HG03280 (cell line): ENCODE data around the gene UBE2G2.

Experiments
- ATAC-seq: cut with Tn5 transposase; IDR thresholded peaks from one replicate; pipeline ENCODE4 v1.9.1; 2021; ENCODE audit warnings: mild to moderate bottlenecking, moderate library complexity; ENCODE audit not compliant: unreplicated experiment

Gene UBE2G2, protein sequence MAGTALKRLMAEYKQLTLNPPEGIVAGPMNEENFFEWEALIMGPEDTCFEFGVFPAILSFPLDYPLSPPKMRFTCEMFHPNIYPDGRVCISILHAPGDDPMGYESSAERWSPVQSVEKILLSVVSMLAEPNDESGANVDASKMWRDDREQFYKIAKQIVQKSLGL

DNA sequence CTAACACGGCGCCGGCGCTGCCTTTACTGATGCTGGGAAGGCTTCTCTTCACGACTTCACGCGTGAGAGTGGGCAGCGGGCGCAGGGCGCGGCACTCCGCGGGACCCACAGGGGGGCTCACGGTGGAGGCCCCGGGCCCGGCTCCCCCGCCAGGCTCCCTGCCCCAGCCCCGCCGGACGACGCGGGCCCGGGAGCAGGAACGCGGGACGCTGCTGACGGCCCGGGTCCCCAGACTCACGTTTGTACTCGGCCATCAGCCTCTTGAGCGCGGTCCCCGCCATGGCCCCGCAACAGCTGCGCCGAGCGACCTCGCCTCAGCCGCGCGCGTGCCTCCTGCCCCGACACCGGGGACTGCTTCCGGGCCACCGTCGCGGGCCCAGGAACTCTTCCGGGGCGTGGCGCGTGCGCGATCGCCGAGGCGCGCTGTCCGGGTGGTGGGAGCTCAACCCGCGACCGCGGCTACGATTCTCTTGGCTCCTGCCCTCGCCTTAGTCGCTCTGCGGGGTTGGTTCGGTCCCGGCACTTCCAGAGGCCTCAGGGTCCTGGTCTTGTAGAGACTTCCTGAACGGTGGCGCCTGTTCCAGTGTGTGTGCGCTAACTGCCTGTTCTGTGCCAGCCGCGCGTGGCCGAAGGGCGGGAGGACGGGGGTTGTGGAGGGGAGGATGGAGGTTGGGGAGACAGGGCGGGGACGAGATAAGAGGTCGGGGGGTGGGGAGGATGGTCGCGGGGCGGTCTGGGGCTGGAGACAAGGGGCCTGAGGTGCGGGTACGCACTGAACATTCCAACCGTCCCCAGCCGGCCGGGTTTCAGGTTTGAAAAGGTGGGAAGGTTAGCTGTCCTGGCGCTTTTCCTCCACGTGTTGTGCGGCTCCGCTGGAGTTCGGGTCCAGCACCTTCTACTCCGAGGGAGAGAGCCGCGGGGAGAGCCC, at the start of gene UBE2G2:
UBE2G2 (minus strand) TSS at position 353 of the 928 bp plus-strand sequence; CDS start at position 281, 72 bp downstream.
- ATAC-seq: peak; percentile 81

DNA sequence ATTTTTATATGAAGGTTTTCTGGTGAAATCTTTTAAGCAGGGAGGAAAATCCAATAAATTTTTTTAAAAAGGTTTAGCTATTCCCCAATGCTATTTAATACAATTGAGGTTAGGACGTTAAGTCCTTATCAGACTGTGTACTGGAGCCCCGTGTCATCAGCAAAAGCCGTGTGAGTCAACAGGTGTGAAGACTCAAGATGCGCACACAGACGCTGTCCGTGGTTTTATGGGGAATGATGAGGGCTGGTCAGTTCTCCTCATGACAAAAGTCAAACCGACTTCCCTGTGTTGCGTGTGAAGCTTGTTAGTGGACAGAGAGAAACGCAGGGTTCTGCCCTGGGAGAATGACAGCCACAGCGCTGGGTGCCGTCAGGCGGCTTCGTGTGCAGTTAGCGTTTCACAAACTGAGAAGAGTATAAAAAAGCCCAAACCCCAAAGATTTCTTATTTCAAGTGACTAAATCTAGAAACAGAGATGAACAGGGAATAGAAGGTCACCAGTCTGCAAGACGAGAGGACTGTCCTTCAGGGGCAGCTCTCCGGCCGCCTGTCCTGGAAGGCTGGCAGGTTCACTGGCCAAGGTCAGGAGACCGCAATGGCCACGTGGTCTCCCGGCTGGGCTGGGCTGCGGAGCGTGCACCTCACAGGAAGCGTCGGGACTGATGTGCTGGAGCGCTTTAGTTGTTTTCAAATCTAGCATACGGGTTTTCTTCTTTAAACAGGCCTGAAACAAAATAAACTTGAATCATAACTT, 49.5 kb upstream of the UBE2G2 start:
- no peak for ATAC-seq

DNA sequence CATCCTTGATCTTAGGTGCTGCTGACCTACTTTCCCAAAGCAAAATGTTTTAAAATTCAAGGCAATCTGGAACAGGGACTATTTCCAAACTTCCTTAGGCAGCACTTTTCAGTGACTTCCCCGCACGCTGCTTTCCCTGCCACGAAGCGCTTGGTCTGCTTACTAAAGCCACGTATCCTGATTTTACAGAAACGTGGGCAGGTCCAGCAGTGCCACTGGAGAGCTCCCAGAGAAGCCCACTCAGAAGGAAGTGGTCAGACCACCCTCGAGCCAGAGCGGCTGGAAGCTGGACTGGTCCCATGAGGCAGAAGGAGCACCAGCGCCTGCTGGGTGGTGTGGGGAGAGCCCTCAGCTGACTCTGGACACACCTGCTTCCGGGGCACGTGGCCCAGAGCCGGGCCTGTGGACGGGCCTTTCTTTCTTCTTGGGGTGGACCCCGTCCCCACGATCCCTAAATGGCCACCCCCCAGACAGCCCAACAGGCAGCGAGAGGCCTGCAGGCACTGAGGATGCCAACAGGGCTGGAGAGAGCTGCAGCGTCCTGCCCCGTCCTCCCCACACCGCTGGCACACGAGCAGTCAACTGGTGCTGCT, 48.7 kb upstream of the UBE2G2 start:
- no peak for ATAC-seq

DNA sequence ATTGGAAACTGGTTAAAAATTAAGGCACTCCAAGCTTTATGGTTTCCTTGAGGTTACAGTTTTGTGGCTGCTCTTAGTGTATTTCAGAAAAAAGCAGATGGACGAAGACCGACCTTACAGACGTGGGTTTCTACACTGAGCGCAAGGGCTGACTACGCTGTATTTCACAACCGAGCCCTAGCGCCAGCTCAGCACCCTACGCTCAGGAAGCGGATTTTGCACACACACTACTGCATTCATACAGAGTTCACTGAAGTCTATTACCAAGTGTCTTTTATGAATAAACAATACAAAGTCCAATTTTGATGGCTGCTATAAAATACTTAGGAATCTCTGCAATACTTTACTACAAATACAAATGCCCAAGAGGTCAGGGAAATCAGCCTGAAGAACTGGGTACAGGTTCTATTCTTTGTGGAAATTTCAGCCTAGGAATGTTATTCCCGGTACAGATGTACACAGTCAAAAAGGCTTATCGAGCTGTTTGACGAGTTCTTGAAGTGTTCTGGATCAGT, 48.1 kb upstream of the UBE2G2 start:
- no peak for ATAC-seq

DNA sequence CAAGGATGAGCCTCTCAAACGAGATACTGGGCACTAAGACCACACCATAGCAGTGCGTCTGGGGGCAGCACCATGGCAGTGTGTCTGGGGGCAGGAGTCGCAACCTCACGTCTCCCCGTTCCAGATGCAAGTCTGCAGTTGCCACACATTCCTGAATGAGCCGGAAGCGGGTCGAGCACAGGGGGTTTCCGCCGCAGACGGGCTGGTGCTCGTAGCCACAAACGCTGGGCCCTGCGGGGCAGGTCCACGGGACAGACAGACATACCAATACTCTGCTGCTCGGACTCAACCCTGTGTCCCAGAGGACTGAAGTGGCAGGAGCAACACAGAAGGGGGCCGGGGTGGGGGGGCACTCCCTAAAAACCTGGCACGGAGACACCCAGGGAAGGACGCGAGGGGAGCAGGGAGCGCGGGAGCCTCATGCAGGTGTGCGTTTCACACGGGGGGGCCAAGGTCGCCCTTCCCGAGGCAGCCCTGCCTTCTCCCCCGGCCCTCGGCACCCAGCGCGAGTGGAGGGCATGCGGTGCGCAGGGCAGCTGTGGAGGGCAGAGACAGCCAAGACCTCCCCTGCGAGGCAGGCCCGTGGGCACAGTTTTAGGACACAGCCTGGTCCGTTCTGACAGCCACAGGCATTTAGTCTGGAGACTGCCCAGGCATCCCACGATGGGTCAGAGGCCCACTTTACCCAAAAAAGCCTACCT, 47.4 kb upstream of the UBE2G2 start:
- no peak for ATAC-seq

DNA sequence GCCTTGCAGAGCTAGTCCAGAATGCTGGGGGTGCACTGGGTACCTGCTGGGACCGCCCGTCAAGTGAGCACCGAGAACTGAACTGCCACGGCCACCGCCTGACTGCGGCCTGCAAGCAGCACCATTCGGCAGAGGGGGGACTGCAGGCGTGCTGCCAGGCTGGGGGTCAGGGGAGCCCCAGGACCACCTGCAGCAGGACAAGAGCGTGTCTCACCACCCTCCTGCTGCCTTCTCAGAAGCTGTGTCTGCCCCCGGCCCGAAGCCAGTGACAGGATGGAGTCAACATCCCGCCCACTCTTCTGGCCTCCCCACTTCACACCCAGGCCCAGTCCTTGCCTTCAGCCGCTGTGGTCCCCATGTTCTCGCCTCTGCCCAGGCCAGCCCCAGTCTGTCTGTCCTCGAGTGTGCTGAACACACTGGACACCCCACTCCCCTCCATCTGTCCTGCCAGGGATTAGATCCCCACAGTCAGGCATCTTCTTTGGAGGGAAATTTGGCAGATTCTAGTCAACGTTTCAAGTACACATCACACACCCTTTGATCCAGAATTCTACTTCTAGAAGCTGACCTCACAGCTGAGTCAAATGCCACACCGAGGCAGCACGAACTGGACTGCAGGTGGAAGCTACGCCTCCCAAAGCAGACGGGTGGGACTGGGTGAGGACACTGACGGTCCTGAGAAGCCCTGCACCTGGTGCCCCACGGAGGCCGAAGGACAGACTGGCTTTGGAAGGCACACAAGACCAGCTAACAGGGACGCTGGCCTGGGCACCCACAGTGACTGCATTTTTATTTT, 45.8 kb upstream of the UBE2G2 start:
- no peak for ATAC-seq

DNA sequence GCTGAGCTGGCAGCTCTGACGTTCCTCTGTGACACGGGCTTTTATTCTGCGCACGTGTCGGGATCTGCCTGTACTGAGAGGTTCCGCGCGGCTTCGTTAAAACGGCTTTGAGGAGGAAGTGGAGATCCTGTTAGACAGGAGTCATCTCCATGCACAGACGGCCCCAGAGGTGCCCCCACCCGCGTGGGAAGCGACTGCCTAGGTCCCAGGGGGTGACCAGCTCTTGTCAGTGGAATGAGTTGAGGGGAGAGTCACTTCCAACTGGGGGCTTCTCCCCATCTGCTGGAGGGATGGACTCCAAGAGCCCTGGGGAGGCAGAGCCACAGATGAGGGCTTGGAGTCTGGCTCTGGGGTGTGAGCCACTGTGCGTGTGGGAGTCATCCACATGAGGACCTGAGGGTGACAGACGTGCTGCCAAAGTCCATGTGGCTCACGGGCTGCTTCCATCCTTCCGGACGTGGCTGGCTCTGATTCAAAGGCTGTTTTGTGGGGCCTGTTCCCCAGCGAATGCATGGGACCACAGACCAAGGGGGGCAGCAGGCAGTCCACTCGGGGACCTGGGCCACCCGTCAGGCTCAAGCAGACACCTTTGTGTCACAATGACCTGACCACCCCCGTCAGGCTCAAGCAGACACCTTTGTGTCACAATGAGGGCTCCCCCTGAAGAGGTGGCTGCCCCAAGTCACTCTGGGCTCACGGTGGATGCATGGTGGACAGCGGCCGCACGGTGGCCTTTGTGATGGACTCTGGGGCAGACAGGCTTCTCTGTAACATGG, 45.1 kb upstream of the UBE2G2 start:
- no peak for ATAC-seq

DNA sequence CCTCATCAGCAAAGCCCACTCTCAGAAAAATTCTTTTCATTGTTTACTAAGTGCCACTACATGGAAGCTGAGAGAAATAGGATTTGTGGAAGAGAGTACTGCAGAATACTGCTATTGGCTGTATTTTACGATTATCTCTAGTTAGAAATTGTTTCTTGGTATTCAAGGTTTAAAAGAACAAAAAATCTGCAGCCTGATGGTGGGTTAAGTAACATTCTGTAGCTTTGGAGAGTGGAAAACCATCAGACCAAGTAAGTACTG, 44.5 kb upstream of the UBE2G2 start:
- ATAC-seq: no peak

DNA sequence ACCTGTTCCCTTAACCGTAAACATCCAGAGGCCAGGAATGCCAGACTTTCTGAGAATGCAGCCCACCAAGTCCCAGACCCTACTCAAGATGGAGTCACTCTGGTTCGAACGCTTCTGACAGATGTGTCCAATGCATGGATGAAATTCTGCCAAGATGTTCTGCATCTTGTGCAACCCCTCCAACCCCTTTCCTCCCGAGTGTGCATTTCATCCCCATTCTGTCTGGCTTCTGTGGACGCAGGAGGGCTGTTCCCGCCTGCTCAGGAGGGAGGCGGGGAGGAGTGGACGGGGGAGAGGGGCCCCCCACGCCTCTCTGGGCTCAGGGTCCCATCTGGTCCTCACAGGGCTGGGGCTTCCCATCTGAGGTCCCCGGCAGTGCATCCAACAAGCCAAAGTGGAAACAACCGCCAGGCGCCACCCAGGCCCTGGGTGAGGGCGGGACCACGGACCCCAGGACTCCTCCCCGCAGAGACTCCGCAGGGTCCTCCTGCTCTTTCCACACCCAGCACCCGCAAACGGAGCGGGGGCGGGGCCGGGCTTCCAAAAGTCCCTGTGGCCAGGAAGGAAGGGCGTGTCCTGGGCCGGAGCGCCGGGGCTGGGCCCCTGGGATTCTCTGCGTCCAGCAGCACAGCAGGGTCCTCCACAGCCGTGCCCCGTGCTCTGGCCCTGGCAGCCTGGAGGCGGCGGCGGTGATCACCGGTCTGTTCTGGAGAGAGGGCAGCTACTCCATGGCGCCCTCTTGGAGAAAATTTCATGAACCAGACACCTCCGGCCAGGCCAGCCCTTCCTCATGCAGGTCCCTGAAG, 44.0 kb upstream of the UBE2G2 start:
- no peak for ATAC-seq

DNA sequence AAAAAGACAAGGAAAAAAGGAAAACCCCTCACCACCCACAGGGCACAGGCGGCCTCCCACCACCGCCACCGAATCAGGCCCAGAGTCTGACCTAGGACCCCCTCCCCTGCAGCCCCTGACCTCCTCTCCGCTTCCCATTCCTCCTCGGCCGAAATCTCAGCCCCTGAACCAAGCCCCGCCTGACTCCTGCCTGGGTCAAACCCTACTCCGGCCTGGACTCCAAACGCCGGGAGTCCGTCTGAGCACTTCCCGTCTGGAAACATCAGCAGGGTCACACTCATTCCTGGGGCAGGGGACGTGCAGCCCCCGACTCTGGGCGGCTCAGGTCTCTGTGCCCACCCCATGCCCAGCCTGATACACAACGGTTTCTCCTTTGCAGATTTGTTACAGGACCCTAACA, 42.6 kb upstream of the UBE2G2 start:
- ATAC-seq: no peak

DNA sequence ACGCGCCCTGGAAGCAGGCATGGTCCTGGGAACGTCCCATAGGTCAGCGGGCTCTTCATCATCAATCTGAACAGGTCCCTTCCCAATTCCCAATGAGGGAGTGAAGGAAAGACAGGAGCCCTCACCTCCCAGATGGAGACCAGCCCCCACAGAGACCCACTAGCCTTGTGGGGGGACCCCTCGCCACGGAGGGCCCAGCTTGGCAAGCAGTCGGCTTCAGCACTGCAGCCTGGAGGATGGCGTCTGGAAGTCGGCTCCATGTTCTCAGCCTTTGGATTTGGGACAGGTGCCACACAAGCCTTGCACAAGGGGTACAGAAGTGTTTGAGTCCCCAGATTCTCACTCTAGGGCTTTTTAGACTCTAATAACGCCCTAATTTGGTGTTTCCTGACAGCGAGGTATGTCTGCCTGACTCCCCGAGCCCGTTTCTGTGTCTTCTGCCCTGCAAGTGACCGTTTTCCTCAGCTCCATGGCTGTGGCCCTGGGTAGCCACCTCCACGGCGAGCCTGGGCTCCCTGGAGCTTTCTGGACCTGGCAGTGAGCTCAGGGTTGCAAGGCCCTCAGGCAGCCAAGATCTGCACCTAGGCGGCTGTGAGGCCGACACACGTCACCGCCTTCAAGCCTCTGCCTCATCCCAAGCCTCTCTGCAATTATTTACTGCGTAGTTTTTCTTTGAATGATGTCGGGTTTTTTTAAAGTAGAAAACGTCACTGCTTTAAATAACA, 41.3 kb upstream of the UBE2G2 start:
- ATAC-seq: no peak

DNA sequence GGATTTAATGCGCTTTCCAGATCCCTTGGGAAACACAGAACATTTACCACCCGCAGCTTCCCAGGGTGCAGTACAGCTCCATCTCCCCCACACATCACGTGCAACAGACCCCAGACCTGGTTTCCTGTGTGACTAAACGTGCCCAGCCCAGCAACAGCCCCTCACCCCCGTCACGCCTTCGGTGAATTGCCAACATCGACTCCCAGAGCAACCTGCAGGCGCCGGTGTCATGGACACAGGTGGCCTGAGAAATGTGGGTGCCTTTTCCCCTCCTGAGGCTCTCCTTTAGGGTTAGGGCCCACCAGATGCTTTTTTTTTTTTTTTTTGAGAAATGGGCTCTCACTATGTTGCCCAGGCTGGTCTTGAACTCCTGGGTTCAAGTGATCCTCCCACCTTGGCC, 40.5 kb upstream of the UBE2G2 start:
- no peak for ATAC-seq

DNA sequence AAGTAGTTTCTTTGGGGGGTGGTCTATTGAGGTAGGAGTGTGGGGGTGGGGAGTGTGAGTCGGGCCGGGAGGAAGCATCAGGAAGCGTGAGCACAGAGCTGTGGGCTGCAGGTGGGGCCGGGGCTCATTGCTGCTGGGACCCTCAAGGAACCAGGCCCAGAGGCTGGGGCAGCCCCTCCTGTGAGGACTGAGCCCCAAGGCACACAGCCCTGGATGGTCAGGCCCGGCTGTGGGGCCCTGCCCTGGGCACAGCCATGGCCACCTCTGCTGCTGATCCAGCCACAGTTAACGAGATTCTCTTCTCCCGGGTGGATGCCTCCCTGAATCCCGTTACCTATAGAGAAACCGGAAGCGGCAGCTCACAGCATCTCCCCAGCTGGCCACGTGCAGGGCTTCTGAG, 39.2 kb upstream of the UBE2G2 start:
- ATAC-seq: no peak

DNA sequence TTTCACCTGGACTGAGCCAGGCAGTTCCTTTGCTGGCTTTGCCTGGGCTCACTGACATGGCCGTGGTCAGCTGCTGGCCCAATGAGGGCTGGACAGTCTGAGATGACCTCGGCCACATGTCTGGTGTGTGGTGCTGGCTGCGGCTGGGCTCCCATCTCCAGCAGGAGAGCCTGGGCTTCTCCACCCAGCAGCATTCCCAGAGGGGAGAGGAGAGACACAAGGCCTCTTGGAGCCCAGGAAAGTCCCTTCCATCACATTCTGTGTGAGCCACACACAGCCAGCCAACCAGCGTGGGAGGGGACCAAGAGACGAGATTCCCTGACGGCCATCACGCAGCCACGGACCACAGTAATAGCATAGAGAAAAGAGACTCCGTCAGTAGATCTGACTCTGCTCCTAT, 37.3 kb upstream of the UBE2G2 start:
- no peak for ATAC-seq

DNA sequence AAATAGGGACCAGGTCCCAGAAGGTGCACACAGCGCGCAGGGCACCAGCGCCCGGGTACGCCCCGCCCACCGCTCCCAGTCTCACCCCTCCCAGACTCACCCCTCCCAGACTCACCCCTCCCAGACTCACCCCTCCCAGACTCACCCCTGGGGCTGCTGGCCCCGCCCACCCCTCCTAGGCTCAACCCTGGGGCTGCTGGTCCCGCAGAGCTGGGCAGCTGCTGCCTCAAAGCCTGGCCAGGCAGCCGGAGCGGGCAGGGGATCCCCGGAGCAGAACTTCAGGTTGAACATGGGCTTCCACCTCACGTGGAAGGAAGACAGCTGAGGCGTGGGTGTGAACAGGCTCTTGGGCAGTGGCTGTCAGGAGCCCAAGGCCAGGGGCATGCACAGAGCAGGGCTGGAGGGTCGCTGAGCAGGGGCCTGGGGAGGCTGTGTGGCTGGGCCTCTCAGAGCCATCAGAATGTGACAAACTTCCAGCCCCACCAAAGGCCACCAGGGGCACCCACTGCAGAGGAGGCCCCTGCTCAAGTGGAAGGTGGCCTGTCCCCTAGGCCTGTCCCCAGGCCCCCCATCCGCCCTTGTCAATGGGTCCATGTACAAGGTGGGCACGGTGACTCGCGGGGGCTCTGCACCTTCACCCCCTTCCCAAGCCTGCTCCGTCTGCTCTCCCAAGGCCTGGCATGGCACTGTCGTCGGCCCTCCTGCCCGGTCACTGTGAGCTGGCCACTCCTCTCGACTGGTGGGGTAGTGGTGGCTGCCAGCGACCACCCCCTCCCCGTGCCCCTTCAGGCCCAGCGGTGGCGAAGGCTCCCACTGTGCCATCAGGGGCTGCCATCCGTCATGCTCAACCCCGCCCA, 36.6 kb upstream of the UBE2G2 start:
- no peak for ATAC-seq

DNA sequence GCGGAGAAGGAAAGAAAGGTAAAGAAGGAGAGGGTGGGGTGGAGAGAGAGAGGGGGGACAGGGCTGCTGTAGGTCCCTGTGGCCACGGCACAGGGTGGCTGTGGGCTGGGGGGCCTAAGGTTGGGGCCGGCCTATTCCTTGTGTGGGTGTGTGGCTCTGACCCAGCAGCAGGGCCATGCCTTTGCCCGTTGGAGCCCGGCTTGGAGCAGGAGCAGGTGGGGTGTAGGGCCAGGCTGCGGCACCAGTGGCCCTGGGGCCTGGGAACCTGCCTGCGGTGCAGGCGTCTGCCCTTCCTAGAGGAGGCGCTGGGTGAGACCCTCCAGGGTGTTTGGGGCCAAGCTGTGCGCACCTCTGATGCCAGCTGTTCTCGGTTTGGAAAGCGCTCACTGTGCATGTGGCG, 35.9 kb upstream of the UBE2G2 start:
- ATAC-seq: no peak
